KMS-11 (cell line): ENCODE data around the gene FRMD4A.
"Not testable (repeated sequence)": the region's sequence is repeated elsewhere in the genome, so short reads cannot be mapped to it uniquely, and the experiment has no call there.

Experiments
- H2AFZ ChIP-seq: fragments of 200-600 bp; sonication (generic); 2 replicates; pipeline ENCODE4 v1.6.1; 2016; ENCODE audit warnings: antibody characterized with exemption, mixed run types, low read depth
- H3K27ac ChIP-seq: fragments of 200-600 bp; sonication (generic); 2 replicates; pipeline ENCODE4 v1.6.1; 2016; ENCODE audit warnings: mild to moderate bottlenecking, mixed run types
- H3K27me3 ChIP-seq: fragments of 200-600 bp; sonication (generic); 2 replicates; pipeline ENCODE4 v1.6.1; 2017; ENCODE audit warnings: mild to moderate bottlenecking, low read depth, mixed run types, moderate library complexity; ENCODE audit not compliant: insufficient read depth
- H3K36me3 ChIP-seq: fragments of 200-600 bp; sonication (generic); 2 replicates; pipeline ENCODE4 v1.6.1; 2017; ENCODE audit warnings: mild to moderate bottlenecking, mixed run types; ENCODE audit not compliant: insufficient read depth
- H3K4me1 ChIP-seq: fragments of 200-600 bp; sonication (generic); 2 replicates; pipeline ENCODE4 v1.6.1; 2016; ENCODE audit warnings: mild to moderate bottlenecking, low read depth, mixed run types; ENCODE audit not compliant: poor library complexity, severe bottlenecking
- H3K4me2 ChIP-seq: fragments of 200-600 bp; sonication (generic); 2 replicates; pipeline ENCODE4 v1.7.0; 2016; ENCODE audit warnings: mild to moderate bottlenecking, mixed run types
- H3K4me3 ChIP-seq: fragments of 200-600 bp; sonication (generic); IDR thresholded peaks from 2 replicates; pipeline ENCODE4 v1.6.1; 2017; ENCODE audit warnings: low read depth, low read length, mixed read lengths; ENCODE audit not compliant: insufficient read depth
- H3K79me2 ChIP-seq: fragments of 200-600 bp; sonication (generic); 2 replicates; pipeline ENCODE4 v1.6.1; 2016; ENCODE audit warnings: low read depth, mixed run types; ENCODE audit not compliant: insufficient read depth
- H3K9ac ChIP-seq: fragments of 200-600 bp; sonication (generic); 2 replicates; pipeline ENCODE4 v1.6.1; 2016; ENCODE audit warnings: mild to moderate bottlenecking, mixed run types
- H4K20me1 ChIP-seq: fragments of 200-600 bp; sonication (generic); 2 replicates; pipeline ENCODE4 v1.6.1; 2016; ENCODE audit warnings: mild to moderate bottlenecking, mixed run types; ENCODE audit not compliant: insufficient read depth
- TF ChIP-seq, protein P1 (sequence below): fragments of 200-600 bp; sonication (generic); conservative IDR thresholded peaks from 2 replicates; pipeline ENCODE4 v1.6.1; 2017; ENCODE audit warnings: low read depth, mild to moderate bottlenecking, antibody characterized with exemption, low read length, moderate library complexity, mixed read lengths

Gene FRMD4A

GRCh38 chr10:14144451-14144850 lies 186.3 kb downstream of the FRMD4A start:
- Histone ChIP-seq H3K79me2 (no peaks in the 10 kb centered on the region), H3K36me3 (no peaks in the 10 kb centered on the region), H3K9ac (no peak overlapping the region), H3K4me1 (no peaks in the 10 kb centered on the region), H2AFZ (no peak overlapping the region), H3K27ac (no peak overlapping the region), H4K20me1 (no peaks in the 10 kb centered on the region), H3K27me3 (no peaks in the 10 kb centered on the region), H3K4me2 (no peak overlapping the region), H3K4me3 (no peak overlapping the region)
- TF ChIP-seq, protein P1, sequence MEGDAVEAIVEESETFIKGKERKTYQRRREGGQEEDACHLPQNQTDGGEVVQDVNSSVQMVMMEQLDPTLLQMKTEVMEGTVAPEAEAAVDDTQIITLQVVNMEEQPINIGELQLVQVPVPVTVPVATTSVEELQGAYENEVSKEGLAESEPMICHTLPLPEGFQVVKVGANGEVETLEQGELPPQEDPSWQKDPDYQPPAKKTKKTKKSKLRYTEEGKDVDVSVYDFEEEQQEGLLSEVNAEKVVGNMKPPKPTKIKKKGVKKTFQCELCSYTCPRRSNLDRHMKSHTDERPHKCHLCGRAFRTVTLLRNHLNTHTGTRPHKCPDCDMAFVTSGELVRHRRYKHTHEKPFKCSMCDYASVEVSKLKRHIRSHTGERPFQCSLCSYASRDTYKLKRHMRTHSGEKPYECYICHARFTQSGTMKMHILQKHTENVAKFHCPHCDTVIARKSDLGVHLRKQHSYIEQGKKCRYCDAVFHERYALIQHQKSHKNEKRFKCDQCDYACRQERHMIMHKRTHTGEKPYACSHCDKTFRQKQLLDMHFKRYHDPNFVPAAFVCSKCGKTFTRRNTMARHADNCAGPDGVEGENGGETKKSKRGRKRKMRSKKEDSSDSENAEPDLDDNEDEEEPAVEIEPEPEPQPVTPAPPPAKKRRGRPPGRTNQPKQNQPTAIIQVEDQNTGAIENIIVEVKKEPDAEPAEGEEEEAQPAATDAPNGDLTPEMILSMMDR, result no peak

DNA sequence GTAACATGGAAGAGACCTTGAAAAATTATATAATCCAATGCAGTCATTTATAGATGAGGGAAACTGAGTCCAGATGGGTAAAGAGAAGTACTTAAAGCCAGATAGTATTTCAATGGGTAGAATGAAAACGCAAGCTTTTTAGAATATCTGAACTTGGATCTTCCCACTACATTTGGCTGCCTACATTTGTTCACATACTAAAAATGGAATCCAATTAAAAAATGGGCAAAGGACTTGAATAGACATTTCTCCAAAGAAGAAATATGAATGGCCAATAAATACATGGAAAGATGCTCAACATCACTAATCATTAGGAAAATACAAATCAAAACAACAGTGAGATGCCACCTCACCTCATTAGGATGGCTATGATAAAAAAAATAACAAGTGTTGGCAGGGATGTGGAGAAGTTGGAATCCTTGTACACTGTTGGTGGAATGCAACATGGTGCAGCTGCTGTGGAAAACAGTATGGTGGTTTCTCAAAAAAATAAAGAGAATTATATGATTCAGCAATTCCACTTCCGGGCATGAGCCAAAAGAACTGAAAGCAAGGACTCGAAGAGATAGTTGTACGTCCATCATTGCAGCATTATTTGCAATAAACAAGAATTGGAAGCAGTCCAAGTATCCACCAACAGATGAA lies 188.0 kb downstream of the FRMD4A start:
- no peak overlapping the region for H2AFZ ChIP-seq
- H3K4me2 ChIP-seq, result no peak overlapping the region
- H3K9ac ChIP-seq, result no peak overlapping the region
- H3K27me3 ChIP-seq, result no peaks in the 10 kb centered on the region
- no peaks in the 10 kb centered on the region for H4K20me1 ChIP-seq
- no peaks in the 10 kb centered on the region for H3K4me1 ChIP-seq
- no peaks in the 10 kb centered on the region for H3K79me2 ChIP-seq
- no peak overlapping the region for H3K4me3 ChIP-seq
- TF ChIP-seq, protein P1, result no peak
- H3K27ac ChIP-seq, result no peak overlapping the region
- no peaks in the 10 kb centered on the region for H3K36me3 ChIP-seq

DNA sequence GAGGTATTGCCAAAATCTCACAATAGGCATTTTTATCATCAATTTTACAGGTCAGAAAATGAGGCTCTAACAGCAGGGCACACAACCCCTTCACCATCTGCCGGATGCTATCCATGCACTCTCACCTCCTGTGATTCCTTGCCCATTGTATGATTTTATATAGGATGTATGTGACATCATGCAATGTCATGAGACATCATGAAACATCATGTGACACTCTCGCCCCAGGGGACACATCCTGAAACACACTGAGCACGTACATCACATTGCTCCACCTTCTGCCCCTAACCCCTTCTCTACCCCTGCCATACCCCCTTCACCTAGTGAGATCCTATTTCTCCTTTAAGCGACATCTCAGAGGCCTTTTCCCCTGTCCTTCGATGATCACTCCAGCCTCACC lies 189.4 kb downstream of the FRMD4A start:
- H3K4me2 ChIP-seq, result no peak overlapping the region
- no peak overlapping the region for H3K4me3 ChIP-seq
- no peaks in the 10 kb centered on the region for H3K79me2 ChIP-seq
- H3K27ac ChIP-seq, result no peak overlapping the region
- H3K9ac ChIP-seq, result no peak overlapping the region
- no peaks in the 10 kb centered on the region for H4K20me1 ChIP-seq
- no peaks in the 10 kb centered on the region for H3K4me1 ChIP-seq
- no peaks in the 10 kb centered on the region for H3K27me3 ChIP-seq
- H2AFZ ChIP-seq, result no peak overlapping the region
- TF ChIP-seq, protein P1, result no peak
- no peaks in the 10 kb centered on the region for H3K36me3 ChIP-seq

DNA sequence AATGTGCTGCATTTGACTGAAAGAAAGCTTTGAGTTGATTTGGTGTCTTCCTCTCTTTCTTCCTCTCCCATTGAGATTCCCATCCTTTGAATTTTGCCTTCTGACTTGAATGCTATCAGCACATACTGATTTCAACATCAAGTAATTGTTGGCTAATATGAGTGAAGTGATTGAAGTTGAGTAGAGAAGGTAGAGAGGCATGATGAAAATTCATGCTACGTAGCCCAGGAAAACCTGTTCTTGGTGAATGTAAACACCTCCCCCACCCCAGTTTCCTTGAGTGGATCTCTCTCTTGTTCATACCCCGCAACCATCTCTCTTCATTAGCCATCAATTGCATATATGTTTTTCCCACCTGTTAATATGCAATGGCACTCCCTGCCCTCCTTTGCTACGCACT lies 193.3 kb downstream of the FRMD4A start:
- no peak overlapping the region for H2AFZ ChIP-seq
- H4K20me1 ChIP-seq, result no peaks in the 10 kb centered on the region
- no peak overlapping the region for H3K4me3 ChIP-seq
- TF ChIP-seq, protein P1, result no peak
- H3K4me1 ChIP-seq, result no peaks in the 10 kb centered on the region
- H3K27me3 ChIP-seq, result no peaks in the 10 kb centered on the region
- H3K27ac ChIP-seq, result no peak overlapping the region
- no peaks in the 10 kb centered on the region for H3K36me3 ChIP-seq
- H3K4me2 ChIP-seq, result no peak overlapping the region
- no peaks in the 10 kb centered on the region for H3K79me2 ChIP-seq
- no peak overlapping the region for H3K9ac ChIP-seq

- not testable (repeated sequence) for H3K27me3 ChIP-seq, H2AFZ ChIP-seq, H3K79me2 ChIP-seq, H3K4me2 ChIP-seq, H3K4me1 ChIP-seq, H4K20me1 ChIP-seq, H3K4me3 ChIP-seq, H3K9ac ChIP-seq, H3K27ac ChIP-seq, H3K36me3 ChIP-seq
Measured at GRCh38 chr10:14135196-14135595, 195.5 kb downstream of the FRMD4A start.
